Left hindlimb (tissue), 1 donor: ENCODE results near the gene BANP.
"Not testable (repeated sequence)": the region's sequence is repeated elsewhere in the genome, so short reads cannot be mapped to it uniquely, and the experiment has no call there.

Source experiments
- DNase-seq: peaks from one replicate; pipeline ENCODE4 v3.0.0-alpha.2; 2018

The BANP gene

GRCh38 chr16:87998184-87998793, 47.1 kb downstream of the BANP start:
- not testable (repeated sequence) for DNase-seq

- not testable (repeated sequence) for DNase-seq
Observed at GRCh38 chr16:87998992-87999391, 47.8 kb downstream of the BANP start.

GRCh38 chr16:88002211-88002610, 51.0 kb downstream of the BANP start:
- DNase-seq: no peak

- no peak for DNase-seq
Observed at GRCh38 chr16:88002749-88003148, 51.5 kb downstream of the BANP start.

- no peak for DNase-seq
Observed at GRCh38 chr16:88003316-88003715, 52.1 kb downstream of the BANP start.

DNA sequence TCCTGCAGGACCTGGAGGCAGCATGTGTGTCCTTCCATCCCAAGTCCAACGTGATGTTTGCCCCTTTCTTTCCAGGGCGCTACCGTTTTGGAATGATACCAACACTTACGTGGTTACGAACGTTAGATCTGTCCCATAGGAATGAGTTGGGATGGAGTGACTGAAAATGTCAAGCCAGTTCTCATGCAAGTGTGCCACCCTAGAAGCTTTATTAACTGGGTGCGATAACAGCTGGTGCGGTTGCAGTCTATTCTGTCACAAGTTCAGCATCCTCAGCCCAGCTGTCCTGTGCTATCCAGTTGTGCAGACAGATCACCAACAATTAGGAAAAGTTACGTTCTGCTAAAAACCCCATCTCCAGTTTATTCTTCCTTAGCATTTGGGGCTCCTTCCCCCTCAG, 52.5 kb downstream of the BANP start:
- DNase-seq: no peak

- DNase-seq: no peak
Observed at GRCh38 chr16:88004391-88004790, 53.2 kb downstream of the BANP start.

DNA sequence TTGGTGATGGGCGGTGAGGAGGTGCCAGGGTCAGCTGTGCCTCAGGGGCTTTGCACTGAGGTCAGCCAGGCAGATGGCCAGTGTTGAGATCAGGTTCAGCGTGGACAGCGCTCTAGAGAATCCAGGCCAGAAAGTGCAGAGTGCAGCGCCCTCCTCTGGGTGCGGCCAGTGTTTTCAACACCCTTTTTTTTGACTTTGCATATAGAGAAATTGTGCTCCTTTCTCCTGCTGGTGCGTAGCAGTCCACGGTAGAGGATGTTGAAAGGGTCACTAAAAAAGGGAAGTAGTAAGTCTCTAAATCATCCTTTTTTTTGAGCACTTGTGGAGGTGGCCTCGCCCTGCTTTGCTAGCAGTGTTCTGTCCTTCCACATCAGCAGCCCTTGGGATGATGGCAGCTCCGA, 53.9 kb downstream of the BANP start:
- DNase-seq: no peak

DNA sequence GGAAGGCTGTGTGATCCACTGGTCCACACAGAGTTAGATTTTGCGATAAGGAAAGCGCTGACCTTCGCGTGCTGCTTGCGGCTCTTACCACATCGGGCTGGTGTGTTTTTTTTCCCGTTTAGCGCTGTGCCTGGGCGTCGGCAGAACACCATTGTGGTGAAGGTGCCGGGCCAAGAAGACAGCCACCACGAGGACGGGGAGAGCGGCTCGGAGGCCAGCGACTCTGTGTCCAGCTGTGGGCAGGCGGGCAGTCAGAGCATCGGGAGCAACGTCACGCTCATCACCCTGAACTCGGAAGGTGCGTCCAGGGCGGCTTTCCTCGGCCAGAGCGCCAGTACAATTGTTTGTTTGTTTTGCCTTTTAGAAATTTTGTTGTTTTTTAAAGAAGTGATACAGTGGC, 54.7 kb downstream of the BANP start:
- no peak for DNase-seq

DNA sequence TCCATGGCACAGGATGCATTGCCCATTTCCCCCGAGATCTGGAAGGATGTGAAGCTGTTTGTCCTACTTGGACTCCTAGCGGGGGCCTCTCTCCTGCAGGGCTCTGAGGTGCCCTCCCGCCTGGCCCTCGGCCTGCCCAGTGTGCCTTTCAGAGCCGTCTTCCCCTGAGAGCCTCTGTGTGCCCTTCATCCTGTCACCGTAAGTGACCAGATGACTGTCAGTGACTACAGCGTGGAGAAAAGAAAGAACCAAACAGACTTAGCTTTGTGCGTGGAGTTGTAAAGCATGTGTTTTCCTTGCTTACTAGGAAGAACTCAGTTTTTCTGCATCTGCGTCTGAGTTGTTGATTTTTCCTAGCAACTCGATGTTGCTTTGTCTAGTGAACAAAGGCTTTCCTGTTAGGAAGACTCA, 56.1 kb downstream of the BANP start:
- DNase-seq: no peak

DNA sequence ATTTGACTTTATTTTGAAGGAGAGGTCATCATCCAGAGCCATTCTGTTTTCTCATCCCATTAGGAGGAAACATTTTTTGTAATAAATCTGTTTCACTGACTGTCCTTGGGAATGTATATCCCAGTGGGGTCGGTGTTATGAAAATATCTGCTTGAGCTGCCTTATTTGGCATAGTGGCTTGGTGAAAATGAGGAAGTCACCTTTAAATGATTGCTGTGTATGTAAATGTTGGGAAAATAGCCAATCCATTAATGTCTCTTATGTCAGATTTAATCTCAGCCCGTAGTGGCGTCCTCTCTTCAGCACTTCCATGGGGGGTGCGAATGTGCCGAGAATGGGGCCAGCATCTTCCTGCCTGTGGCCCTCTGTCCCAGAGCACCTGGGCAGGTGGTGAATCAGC, 57.6 kb downstream of the BANP start:
- no peak for DNase-seq

GRCh38 chr16:88009563-88010342, 58.5 kb downstream of the BANP start:
- DNase-seq: no peak

- DNase-seq: no peak
Observed at GRCh38 chr16:88010343-88010967, 59.2 kb downstream of the BANP start.

DNA sequence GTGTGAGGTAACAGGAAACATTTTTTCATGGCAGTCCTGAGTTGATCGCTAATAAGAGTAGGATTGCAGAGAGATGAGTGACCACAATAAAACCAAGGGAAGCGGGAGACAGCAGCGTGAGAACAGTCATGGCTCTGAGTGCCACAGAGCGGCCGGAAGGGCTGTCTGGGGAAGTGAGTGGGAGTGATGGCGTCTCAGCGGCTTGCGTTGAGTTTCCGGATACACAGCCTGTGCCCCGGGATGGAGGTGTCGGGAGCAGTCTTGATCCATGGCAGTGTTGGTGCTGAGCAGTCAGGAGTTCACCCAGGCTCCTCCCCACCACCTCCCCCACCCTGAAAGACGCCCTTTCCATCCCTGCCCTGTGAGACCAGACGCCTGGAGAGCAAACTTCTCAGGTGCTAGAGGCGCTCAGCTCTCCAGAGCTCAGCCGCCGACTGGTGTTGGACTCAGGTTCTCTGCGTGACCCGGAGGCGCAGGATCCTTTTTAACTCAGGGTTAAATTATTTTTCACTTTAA, 59.8 kb downstream of the BANP start:
- DNase-seq: no peak

DNA sequence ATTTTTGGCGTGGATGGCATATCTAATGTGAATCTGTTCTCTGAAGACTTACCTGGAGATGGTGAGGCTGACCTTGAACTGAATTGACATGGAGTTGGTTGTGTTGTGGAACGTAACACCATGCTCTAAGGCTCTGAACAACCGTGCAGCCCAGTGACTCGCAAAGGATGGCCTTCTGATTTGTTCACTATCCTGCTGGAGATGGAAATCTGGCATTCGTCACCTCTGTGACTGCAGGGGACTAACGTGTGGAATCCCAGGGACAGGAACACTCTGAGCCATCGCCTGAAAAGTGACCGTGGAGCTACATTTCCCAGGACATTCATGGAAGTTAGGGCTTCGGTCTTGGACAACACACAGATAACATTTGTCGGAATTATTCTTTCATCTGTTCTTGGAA, 61.1 kb downstream of the BANP start:
- no peak for DNase-seq

GRCh38 chr16:88013091-88013609, 61.9 kb downstream of the BANP start:
- DNase-seq: no peak

DNA sequence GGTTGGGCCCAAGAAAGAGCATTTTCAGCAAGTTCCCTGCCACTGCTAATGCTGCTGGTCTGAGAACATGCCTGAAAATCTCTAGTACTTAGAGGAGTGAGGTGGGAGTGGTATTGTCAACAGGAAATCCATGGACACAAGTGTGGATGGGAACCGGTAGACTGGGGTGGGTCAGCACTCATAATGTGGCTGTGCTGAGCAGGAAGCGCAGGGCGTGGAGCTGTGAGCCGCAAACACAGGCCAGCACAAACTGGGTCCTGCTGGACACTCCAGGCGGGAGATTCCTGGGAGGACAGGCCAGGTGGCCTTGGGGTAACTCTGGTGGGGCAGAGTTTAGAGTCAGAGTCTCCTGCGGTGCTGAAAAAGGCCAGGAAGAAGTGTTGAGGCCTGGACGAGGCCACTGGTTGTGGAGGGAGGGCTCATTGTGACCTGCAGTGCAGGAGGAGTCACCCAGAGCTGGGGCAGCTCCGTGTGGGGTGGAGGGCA, 62.6 kb downstream of the BANP start:
- DNase-seq: no peak

DNA sequence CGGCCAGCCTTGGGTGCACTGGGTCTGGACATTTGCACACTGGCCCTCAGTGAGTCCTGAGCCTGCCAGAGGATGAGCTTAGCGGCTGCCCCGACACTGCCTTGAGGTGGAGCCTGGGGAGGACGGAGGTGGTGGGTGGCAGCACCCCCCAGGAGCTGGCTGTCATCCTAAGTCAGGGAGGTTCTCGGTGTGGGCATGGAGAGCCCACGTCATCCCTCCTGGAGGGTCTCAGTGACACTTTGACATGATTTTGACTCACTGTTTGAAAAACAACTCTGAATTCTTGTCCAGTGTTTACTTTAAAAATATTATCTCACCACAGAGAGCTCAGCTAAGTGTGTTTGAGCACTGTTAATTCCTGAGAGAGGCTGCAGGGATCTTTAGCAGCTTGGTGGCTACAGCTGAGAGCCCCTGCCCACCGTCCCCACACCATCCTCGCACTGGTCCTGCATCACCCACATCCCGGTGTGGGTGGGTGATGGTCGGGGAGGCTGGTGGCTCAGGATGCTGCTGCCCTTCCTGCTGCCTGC, 63.1 kb downstream of the BANP start:
- DNase-seq: no peak

DNA sequence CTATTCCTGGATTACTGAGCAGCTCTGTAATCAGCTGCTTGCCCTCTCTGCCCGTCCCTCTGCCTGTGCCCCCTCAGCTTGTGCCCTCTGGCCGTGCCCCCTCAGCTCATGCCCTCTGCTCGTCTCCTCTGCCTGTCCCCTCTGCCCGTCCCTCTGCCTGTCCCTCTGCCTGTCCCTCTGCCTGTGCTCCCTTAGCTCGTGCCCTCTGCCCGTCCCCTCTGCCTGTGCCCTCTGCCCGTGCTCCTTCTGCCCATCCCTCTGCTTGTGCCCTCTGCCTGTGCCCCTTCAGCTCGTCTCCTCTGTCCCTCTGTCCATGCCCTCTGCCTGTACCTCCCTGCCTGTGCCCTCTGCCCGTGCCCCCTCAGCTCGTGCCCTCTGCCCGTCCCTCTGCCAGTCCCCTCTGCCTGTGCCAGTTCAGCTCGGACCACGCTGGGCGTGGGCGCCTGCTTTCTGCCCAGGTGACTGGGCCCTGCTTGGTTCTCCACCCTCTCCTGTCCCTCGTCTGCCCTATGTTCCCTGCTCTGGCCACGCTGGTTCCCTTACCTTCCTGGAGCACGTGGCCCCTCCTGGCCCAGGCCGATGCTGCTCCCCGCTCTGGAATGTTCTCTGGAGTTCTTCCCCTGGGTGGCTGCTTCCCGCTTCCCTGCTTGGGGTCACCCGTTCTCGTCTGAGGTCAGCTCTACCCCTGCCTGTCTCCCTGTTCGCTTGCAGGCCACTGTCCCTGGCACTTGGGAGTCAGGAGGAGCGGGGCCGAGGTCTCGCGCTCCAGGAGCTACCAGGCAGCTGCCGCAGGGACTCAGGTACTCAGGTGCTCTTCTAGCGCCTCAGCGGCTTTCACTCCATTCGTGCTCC, 63.9 kb downstream of the BANP start:
- DNase-seq: peak; percentile 18

DNA sequence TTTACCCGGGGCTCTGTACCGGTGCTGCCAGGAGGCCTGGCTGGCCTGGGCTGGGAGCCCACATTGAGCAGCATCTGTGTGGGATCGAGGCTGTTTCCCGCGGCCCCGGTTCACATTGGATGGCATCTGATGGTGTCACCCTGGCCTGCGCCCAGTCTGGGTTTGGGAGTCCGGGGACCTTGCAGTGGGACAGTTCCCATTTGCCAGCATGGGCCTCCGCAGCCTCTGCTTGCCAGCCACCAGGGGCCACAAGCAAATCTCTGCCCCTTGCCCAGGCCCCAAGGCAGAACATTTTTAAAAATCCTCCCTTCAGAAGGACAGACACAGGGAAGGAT, 64.5 kb downstream of the BANP start:
- no peak for DNase-seq

- DNase-seq: not testable (repeated sequence)
Observed at GRCh38 chr16:88016386-88016785, 65.2 kb downstream of the BANP start.

DNA sequence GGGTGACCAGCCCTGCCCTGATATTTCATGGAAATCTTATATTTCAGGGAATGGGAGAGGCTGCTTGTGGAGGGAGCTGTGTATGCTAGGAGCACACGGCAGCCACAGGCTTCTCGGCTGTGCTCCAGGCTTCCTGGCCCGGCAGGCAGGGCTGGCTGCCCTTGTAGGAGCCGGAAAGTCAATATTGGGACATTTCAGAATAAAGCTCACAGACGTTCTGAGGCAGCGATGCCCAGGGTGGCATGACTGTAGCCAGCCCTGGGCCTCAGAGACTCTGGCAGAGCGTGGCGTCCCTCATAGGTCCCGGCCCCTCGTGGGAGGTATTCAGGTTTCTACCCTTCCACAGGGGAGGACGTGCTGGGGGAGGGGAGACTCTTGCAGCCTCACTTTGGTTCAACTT, 65.7 kb downstream of the BANP start:
- DNase-seq: peak; percentile 17
